ENCODE measurements around the gene RENBP. TPM values are rescaled to one million over a fixed set of nuclear protein-coding genes. Genes with fewer than 3 reads are reported as not detected.

RENBP gene
- total RNA-seq, 1 experiment from 2014 or later, result 7.1 TPM

DNA sequence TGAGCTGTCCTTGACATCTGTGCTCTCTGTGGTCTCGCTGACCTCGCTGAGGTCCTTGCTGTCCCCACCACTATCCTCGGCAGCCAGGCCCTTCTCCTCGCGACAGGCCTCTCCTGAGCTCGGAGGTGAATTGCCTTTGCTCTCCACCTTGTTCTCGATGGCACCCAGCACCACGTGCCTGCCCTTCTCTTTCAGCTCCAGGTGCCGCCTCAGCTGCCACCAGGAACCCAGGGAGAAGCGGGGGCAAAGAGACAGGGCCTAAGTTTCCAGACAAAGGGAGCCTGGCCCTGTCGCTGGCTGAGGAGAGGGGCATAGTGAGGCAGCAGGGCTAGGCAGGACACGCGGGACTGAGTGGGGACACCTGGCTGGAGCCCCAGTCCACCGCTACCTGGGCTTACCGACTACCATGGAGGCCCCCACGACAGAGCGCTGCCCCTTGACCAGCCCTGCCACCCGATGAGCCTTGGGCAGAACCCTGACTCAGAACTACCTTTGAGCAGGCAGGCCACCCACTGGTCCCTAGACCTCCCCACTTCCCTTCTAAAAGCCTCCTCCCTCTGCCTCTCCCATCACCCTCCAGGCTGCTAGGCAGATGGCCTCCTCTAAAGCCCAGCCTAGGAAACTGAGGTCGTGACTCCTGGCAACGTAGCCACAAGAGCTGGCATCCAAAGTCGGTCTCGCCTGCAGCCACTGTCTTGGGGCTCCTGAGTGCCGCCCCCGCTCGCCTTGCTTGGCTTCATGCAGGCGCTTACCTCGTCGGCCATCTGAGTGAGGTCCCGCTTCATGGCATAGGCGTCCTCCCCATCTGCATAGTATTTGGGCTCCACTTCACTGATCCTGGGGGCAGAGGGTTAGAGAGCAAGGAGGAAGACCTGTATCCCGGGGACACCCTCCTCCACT, 14.2 kb downstream of the RENBP start:
- no peak for DNase-seq
- Histone ChIP-seq H2BK20ac (ENCODE audit: low read depth, low read length, poor library complexity, severe bottlenecking) (no peak overlapping the region), H3K4me2 (ENCODE audit: insufficient read depth, insufficient read length, low read length) (no peak overlapping the region), H4K5ac (ENCODE audit: insufficient read length, low read depth, low read length) (no peak overlapping the region), H3K14ac (ENCODE audit: insufficient read depth, low read length) (no peak overlapping the region), H3K23me2 (ENCODE audit: insufficient read length, low read depth, low read length, poor library complexity, severe bottlenecking) (peaks cover 28% of the 10 kb centered on the region), H4K20me1 (ENCODE audit: control insufficient read depth, insufficient read depth, insufficient read length) (no peaks in the 10 kb centered on the region), H3T11ph (ENCODE audit: low read length) (no peak overlapping the region), H2AFZ (ENCODE audit: low read length) (no peak overlapping the region), H2BK120ac (ENCODE audit: low read depth, low read length, poor library complexity, severe bottlenecking) (no peak overlapping the region), H2BK12ac (ENCODE audit: insufficient read length, low read depth, low read length) (no peak overlapping the region), H3K27ac (ENCODE audit: insufficient read length, low read depth, low read length) (no peak overlapping the region), H2AK5ac (ENCODE audit: insufficient read length, low read length) (no peak overlapping the region), H4K91ac (ENCODE audit: insufficient read length, low read depth, low read length) (no peak overlapping the region), H2BK15ac (ENCODE audit: low read depth, low read length) (no peak overlapping the region), H3K23ac (ENCODE audit: insufficient read length, low read depth, low read length) (no peak overlapping the region), H4K8ac (replicated peaks; ENCODE audit: insufficient read length, low read depth, low read length) (no peak overlapping the region), H3K9me3 (ENCODE audit: control insufficient read depth, low read depth, low read length) (peaks cover 22% of the 10 kb centered on the region), H3K4ac (ENCODE audit: low read depth, low read length) (no peak overlapping the region), H3K4me1 (ENCODE audit: insufficient read depth, low read length) (no peaks in the 10 kb centered on the region), H3K79me2 (ENCODE audit: insufficient read depth, low read length) (no peaks in the 10 kb centered on the region; the same call in 1 of the 2 replicates), H2BK5ac (ENCODE audit: insufficient read length, low read length) (no peak overlapping the region), H3K27me3 (ENCODE audit: insufficient read depth, low read length) (no peaks in the 10 kb centered on the region), H3K56ac (ENCODE audit: insufficient read length, low read depth, low read length) (no peak overlapping the region), H3K79me1 (ENCODE audit: insufficient read depth, low read depth, low read length, poor library complexity, severe bottlenecking) (no peaks in the 10 kb centered on the region), H3K9ac (ENCODE audit: extremely low read depth, insufficient read length, low read length) (no peak overlapping the region), H3K18ac (ENCODE audit: insufficient read length, low read depth, low read length) (no peak overlapping the region)
- H3K27me3 Mint-ChIP-seq (ENCODE audit: low read depth), result no peaks in the 10 kb centered on the region; the same call in 1 of the 2 replicates
- peaks cover 4 to 32% of the 10 kb centered on the region in 2 experiments for H3K4me1 Mint-ChIP-seq
- no CpG with 5 or more reads among the region's 31 CpGs for WGBS (ENCODE audit: extremely low coverage, insufficient read length, low lambda C conversion rate)
- peak overlapping the region in 1 of 2 experiments; percentile 42; a peak in 1 of 5 replicates for H3K4me3 Mint-ChIP-seq
- H3K36me3 Mint-ChIP-seq (ENCODE audit: insufficient read depth in 1 of 3, low read depth in 3 of 3), result peaks cover 19 to 43% (median 26%) of the 10 kb centered on the region in 3 experiments
- peak overlapping the region in 1 of 3 experiments; percentile 44; a peak in 1 of 7 replicates for H3K27ac Mint-ChIP-seq
- TF ChIP-seq, protein P1, sequence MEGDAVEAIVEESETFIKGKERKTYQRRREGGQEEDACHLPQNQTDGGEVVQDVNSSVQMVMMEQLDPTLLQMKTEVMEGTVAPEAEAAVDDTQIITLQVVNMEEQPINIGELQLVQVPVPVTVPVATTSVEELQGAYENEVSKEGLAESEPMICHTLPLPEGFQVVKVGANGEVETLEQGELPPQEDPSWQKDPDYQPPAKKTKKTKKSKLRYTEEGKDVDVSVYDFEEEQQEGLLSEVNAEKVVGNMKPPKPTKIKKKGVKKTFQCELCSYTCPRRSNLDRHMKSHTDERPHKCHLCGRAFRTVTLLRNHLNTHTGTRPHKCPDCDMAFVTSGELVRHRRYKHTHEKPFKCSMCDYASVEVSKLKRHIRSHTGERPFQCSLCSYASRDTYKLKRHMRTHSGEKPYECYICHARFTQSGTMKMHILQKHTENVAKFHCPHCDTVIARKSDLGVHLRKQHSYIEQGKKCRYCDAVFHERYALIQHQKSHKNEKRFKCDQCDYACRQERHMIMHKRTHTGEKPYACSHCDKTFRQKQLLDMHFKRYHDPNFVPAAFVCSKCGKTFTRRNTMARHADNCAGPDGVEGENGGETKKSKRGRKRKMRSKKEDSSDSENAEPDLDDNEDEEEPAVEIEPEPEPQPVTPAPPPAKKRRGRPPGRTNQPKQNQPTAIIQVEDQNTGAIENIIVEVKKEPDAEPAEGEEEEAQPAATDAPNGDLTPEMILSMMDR (conservative IDR thresholded peaks at IDR 0.05), result no peak
- H3K9me3 Mint-ChIP-seq, result peaks cover 53 to 63% of the 10 kb centered on the region in 2 experiments
